Right lung (tissue), 5 donors: ENCODE results near the gene E2F1. TPM values are rescaled to one million over a fixed set of nuclear protein-coding genes. Genes with fewer than 3 reads are reported as not detected.
"Not testable (repeated sequence)": the region's sequence is repeated elsewhere in the genome, so short reads cannot be mapped to it uniquely, and the experiment has no call there.

Experiments used
- DNase-seq, 2 donors: peaks; one replicate each; pipeline ENCODE4 v3.0.0-alpha.2; 2013
- polyA plus RNA-seq, 5 donors: library from polyadenylated mRNA; unstranded; fragments of 120-200 nt; gene quantifications; one replicate each; pipeline versions ENCODE4 v1.2.1 to v1.2.3, GENCODE V29; 2013; ENCODE audit warnings: inconsistent platforms in 1 of 5, low replicate concordance in 1 of 5; ENCODE audit not compliant: insufficient read length in 5 of 5, insufficient read depth in 1 of 5

Gene E2F1
- polyA plus RNA-seq, 5 donors = 13.1 to 19.0 (median 14.5) TPM

DNA sequence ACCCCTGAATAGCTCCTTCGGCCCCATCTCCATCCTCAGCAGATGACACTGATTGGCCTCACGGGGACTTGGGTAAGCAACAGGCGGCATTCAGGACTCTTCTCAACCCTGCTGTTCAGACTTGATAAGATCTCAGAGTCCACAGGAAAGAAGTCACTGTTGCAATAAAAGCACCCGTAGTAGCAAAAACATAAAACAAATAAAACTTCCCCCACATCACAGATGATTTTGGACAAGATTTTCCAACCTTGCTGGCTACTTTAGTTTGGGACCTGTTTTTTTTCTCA lies 41.2 kb downstream of the E2F1 start:
- DNase-seq = no peak

DNA sequence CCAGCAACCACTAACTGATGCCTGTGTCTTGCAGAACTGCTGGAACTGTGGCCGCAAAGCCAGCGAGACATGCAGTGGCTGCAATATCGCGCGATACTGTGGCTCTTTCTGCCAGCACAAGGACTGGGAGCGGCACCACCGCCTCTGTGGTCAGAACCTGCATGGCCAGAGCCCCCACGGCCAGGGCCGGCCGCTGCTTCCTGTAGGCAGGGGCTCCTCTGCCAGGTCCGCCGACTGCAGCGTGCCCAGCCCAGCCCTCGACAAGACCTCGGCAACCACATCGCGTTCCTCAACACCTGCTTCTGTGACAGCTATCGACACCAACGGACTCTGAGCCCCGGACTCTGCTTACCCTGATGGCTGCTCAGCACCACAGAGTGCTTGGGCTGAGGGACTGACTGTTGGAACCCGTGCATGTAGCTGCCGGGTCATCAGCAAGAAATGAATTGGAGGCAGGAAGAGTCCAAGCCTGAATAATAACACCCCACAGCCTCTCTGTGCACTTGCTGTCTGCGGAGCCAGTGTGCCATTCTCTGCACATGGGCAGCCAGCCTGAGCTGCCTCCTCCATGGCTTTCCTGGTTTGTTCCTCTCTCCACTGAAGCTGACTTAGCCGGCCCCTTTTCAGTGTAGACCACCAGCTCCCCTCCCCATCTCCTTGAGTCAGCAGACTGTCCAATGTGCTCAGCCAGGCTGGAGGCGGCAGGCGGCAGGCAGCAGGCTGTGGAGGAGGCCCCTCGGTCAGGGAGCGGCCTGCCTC lies 41.7 kb downstream of the E2F1 start:
- DNase-seq = no peak

DNA sequence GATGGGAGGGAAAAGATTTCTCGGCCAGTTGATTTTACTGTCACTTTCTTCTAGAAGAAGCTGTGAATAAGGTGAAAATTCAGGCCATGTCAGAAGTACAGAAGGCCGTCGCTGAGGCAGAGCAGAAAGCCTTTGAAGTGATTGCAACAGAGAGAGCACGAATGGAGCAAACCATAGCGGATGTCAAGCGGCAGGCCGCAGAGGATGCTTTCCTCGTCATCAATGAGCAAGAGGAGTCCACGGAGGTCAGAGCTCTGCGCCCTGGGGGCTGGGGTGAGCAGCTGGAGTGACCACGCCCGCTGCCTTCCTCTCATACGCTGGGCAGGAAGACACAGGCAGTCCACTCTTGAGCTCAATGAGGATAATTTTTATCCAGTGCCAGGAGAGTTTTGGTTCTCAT lies 45.9 kb downstream of the E2F1 start:
- DNase-seq = no peak

DNA sequence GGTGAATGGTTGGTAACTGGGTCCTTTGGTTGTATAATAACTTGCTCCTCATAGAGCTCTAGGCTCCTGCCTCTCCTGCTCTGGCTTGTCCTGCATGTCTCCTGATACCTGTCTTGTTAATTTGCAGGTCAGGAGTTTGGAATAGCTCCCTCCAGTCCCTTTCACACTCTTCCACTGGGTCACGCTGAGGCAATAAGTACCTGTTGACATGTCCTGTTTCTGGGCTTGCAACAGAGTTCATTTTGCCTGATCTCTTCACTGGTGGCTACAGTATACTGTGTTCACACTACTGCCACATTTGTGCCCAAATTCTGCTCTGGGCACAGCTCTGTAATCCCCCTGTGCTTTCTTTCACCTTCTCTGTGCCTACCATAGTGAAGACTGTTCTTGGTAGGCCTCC lies 49.4 kb downstream of the E2F1 start:
- no peak for DNase-seq

DNA sequence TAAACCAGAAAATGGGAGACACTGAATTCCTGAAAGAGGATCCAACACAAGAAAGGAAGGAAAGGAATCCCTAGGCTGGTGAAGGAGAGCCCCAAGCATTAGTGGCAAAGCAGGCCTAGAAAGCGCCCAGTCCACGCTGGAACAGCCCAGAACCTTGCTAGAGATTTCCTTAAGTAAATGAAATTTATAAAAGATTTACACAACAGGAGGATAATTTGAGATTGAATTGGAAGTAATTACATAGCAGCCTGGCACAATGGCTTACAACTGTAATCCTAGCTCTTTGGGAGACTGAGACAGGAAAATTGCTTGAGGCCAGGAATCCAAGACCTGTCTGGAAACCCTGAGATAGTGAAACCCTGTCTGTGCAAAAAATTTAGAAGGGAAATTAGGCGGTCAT lies 50.8 kb downstream of the E2F1 start:
- no peak for DNase-seq

DNA sequence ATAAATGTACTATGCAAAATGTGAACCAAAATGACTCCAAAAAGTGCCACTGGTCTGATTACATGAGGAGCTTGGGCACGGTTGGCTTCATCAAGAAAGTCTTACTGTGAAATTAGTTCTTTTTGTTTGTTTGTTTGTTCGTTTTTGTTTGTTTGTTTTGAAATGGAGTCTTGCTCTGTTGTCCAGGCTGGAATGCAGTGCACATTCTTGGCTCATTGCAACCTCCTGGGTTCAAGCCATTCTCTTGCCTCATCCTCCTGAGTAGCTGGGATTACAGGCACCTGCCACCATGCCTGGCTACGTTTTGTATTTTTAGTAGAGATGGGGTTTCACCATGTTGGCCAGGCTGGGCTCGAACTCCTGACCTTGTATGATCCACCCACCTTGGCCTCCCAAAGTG lies 54.3 kb downstream of the E2F1 start:
- not testable (repeated sequence) for DNase-seq

DNA sequence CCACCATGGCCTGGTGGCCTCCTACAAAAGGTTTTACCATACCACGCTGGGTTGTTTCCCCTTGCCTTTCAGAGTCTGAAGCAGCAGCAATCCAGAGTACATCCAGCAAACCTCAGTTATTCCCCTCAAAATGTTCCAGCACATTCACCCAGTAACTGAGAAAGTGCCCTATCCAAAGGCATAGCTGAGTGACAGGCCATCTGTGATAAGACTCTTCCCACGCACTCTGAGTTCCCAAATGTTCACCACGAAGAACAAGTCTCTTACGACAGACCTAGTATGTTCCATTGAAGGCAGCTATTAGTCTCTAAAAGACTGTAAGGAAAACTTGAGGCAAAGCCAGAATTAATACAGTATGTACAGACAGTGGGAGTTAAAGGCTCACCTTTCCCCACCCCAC lies 55.7 kb downstream of the E2F1 start:
- DNase-seq = no peak

DNA sequence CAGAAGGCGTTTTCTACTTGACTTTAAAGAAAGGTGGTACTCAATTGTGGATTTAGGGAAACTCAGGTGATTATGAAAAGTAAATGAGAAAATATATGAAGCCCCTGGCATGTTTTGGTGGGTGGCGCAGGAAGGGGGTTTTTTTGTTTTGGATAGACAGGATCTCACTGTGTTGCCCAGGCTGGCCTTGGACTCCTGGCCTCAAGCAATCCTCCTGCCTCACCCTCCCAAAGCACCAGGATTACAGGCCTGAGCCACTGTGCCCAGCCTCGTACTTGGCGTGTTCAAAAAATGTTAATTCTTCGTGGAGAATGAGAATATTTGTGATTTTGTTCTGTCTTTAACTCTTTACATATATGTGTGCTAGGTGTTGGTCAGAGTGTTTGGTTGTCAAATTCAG lies 56.2 kb downstream of the E2F1 start:
- DNase-seq = no peak

DNA sequence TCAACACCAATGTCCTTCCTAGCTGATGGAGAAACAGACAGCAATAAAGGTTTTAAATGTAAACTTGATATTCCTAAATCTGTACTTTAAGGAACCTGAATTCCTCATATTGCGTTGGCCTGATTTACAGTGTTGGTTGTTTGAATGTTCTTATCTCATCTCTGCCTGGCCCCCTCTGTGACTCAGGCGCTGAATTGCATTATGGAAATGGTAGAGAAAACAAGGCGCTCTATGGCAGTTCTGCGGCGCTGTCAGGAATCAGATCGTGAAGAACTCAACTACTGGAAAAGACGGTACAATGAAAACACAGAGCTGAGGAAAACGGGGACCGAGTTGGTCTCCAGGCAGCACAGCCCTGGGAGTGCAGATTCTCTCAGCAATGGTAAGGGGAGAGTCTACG lies 56.7 kb downstream of the E2F1 start:
- DNase-seq = no peak

DNA sequence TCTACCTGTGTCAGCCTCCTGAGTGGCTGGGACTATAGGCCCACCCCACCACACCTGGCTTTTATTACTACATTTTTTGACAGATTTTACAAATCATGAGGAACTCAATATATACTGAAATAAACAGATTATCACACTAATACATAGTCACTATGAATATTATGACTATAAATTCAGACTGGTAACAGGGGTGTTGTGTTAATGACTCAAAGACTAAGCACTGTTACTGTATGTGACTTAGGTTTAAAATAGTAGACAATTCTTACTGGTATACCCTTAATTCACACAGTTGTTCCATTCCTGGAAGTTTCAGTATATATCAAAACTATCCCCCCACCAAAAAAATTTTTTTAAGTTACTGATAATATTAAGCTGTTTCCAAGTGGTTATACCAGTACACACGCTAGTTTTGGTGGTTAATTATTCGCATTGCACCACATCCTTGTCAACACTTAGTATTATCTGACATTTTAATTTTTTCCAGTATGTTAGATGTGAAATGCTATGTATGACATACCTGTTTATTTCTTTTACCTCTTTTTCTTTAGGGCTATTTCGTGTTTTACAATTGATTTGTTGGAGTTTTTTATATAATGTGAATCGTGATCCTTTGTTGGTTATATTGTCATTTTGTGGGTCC lies 58.5 kb downstream of the E2F1 start:
- no peak for DNase-seq

DNA sequence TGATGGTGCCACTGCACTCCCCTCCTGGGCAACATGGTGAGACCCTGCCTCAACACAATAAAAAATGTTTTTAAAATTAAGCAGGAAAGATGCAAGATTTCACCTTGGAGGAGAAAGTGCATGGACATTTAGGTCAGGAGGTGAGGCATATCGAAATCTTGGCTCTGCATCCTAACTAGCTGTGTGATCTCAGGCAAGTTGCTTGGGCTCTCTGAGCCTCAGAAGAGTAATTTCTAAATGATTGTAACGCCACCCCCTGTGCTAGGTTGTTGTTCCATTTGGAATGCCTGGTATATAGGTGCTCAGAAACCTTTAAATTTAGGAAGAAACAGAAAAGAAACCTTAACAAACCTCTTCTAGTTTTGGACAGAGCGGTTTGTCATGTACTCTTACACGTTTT lies 60.0 kb downstream of the E2F1 start:
- DNase-seq = no peak

Other genes with a start within 250 kb of the E2F1 start
- gene SNTA1, start 242.6 kb downstream of the E2F1 start, polyA plus RNA-seq = 10 to 100 TPM in 4 of 5 donors, 1 to 10 TPM in 1; 9.4 to 15.1 (median 10.9) TPM
- 10 to 100 TPM; 34.1 to 48.8 (median 40.5) TPM for gene CBFA2T2, start 196.3 kb downstream of the E2F1 start, polyA plus RNA-seq
- under 1 TPM; 0.32 to 0.60 (median 0.39) TPM for gene C20orf144, start 24.1 kb downstream of the E2F1 start, polyA plus RNA-seq
- under 1 TPM; 0.29 to 0.91 (median 0.44) TPM for gene ACTL10, start 19.4 kb downstream of the E2F1 start, polyA plus RNA-seq
- 10 to 100 TPM; 19.3 to 39.3 (median 29.5) TPM for gene NECAB3, start 12.0 kb downstream of the E2F1 start, polyA plus RNA-seq
- gene PXMP4, start 33.9 kb upstream of the E2F1 start, polyA plus RNA-seq = 10 to 100 TPM; 14.2 to 16.6 (median 14.6) TPM
- 1 to 10 TPM; 3.0 to 5.3 (median 4.0) TPM for gene ZNF341, start 45.6 kb upstream of the E2F1 start, polyA plus RNA-seq
- 100 to 1,000 TPM; 103 to 124 (median 117) TPM for gene CHMP4B, start 125.0 kb upstream of the E2F1 start, polyA plus RNA-seq